Globus pallidus (tissue), 1 donor: ENCODE results near the gene IL17RE.
"Not testable (repeated sequence)": the region's sequence is repeated elsewhere in the genome, so short reads cannot be mapped to it uniquely, and the experiment has no call there.

Source experiments
- DNase-seq: peaks from one replicate; pipeline ENCODE4 v3.0.0-alpha.2; 2015; ENCODE audit warnings: low spot score

The IL17RE gene

GRCh38 chr3:9881441-9881840, 21.2 kb upstream of the IL17RE start:
- DNase-seq: no peak

DNA sequence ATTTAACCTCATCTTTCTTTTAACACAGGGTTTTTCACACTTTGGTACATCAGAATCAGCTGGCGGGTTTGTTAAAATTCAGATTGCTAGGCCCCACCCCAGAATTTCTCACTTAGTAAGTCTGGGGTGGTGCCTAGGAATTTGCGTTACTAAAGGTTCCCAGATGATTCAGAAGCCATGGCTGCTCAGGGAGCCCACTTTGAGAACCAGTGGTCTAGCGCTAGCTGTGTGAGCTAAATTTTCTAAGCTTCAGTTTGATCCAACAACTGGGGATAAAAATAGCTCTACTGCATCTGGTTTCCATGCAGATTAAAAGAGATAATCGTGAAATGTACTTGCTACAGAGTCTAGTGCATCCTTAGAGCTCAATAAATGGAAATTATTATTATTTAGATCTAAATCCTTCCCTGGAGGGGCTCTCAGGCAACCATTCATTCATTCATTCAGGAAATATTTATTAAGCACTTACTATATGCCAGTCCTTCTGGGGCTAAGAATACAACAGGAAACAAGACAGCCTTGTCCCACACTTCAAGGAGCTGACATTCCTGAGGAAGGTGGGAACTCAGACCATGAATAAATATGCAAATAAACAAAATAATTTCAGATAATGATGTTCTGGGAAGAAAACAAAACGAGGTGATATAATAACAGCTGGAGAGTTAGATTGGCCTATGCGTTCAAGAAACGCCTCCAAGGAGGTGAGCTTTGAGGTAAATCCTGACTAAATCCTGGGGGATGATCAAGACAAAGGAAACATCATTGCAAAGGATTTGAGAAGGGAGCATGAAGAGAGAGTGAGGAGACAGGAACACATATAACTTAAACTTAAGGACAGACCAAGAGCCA, 18.7 kb upstream of the IL17RE start:
- DNase-seq: no peak

- no peak for DNase-seq
Observed at GRCh38 chr3:9884555-9885165, 18.0 kb upstream of the IL17RE start.

GRCh38 chr3:9886328-9886727, 16.3 kb upstream of the IL17RE start:
- no peak for DNase-seq

GRCh38 chr3:9887480-9887879, 15.2 kb upstream of the IL17RE start:
- no peak for DNase-seq

DNA sequence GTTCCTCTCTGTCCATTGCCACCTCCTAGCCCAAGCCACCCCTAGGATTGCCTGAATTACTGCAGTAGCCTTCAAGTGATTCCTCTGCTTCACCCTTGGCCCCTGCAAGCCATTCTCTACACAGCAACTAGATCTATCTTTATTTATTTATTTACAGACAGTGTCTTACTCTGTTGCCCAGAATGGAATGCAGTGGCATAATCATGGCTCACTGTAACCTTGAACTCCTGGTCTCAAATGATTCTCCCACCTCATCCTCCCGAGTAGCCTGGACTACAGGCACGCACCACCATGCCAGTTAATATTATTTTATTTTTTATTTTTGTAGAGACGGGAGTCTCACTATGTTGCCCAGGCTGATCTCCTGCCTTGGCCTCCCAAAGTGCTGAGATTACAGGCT, 14.1 kb upstream of the IL17RE start:
- DNase-seq: no peak

GRCh38 chr3:9889405-9889804, 13.2 kb upstream of the IL17RE start:
- no peak for DNase-seq

- DNase-seq: peak; percentile 87
Observed at GRCh38 chr3:9890249-9891071, 12.2 kb upstream of the IL17RE start, which contains the start of gene JAGN1. Gene JAGN1 (plus strand): TSS chr3:9890610. CDS start chr3:9890723, 113 bp downstream.

GRCh38 chr3:9891072-9891622, 11.5 kb upstream of the IL17RE start:
- DNase-seq: no peak

DNA sequence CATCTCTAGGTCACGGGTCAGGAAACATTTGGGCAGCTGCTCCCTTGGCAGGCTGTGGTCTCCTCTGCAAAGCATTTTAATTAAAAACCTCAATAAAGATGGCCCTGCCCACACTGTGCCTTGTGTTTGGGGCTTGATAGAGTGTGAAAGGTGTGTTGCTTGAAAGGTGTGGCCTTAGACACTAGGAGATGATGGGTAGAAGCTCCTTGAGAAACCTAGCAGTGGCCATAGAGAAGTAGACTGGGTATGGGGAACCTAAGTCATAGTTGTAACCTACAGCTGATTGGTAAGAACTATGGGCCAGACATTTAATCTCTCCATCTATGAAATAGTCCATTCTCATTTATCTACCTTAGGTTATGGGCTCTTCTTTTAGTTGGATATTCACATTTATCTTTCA, 8.9 kb upstream of the IL17RE start:
- no peak for DNase-seq

GRCh38 chr3:9895715-9896114, 6.9 kb upstream of the IL17RE start:
- DNase-seq: not testable (repeated sequence)

DNA sequence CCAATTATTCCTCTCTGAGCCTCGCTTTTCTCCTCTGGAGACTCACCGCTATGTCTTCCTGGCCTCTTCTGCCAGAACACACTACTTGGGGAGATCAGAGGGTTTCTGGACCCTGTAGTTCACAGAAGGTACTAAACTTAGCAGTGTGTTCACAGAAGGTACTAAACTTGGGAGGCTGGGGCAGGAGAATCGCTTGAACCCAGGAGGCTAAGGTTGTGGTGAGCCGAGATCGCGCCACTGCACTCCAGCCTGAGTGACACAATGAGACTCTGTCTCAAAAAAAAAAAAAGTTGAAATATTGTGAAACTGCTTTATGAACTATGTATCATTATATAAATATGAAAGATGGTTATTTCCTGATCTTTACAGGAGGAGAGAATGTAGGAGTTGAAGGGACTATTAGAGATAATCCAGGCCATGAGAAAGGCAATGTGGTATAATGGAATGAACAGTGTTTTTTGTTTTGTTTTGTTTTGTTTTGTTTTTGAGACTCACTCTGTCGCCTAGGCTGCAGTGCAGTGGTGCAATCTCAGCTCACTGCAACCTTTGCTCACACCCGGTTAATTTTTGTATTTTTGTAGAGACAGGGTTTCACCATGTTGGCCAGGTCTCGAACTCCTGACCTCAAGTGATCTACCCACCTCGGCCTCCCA, 5.8 kb upstream of the IL17RE start:
- DNase-seq: not testable (repeated sequence)

DNA sequence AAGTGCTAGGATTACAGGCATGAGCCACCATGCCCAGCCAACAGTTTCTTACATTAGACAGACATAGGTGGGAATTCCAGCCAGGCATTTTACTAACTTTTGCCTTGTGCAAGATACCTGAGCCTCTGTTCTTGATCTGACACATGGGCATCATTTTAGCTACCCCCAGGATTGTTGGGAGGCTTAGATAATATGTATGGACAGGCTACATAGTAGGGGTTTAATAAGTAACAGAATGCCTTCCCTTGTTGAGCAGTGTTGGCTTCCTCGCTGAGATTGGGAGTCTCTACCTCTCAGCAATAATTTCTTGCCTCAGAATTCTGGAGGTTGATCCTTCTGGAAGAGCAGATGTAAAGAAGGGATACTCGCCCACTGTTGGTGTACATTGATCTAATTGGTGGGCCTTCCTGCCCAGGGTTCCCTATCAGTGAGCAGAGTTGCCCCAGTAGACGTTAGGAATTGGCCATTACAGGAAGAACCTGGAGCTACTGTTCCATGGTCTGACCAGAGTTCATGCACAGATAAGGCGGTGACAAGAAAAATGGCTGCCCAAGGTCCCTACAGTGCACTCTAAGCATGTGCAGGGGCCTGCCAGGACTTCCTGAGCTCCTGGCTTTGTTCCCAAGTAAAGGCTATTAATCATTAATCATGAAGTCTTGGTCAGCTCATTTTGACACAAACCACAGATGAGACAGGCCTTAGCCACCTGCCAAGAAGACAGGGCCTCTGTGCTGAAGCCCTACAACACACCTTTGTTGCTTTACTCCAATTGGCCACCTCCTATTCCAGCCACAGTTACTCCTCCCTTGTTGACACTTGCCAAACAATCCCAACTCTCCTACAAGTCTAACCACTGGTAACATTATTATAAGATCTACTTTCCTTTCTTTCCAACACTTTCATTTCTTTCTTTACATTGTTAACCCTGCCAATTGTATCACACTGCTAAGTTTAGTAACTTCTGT, 5.0 kb upstream of the IL17RE start:
- no peak for DNase-seq

DNA sequence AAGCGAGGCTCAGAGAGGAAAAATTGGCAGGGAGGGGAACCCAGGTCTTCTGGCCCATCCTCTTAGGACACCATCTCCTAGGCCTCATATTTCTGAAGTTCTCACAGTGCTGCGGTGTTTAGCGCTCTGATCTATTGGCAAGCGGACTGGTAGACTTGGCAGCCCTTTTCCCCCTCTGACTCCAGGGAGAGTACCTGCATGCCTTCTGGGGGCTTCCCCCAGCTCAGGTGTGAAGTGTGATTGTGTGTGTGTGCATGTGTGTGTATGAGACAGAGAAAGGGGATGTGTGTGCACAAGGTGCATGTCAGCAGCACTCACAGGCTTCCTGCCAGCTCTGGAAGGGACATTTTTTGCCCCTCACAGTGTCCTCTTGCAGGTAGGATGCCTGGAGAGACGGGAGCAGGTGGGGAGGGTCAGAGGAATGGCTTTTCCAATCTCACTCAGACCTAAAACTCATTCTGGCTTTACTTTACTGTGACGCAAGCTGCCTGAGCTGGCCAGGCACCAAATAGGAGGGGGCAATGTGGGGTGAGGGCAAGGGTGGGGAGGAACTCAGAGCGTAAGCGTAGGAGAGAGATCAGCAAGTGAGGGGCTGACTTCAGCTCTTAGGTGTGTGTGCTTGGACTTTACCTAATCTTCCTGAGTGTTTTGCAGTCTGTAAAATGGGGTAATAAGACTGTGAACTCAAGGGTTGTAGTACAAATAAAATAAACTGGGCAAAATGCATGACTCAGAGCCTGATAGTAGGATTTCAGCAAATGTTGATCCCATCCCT, 4.0 kb upstream of the IL17RE start:
- DNase-seq: no peak

DNA sequence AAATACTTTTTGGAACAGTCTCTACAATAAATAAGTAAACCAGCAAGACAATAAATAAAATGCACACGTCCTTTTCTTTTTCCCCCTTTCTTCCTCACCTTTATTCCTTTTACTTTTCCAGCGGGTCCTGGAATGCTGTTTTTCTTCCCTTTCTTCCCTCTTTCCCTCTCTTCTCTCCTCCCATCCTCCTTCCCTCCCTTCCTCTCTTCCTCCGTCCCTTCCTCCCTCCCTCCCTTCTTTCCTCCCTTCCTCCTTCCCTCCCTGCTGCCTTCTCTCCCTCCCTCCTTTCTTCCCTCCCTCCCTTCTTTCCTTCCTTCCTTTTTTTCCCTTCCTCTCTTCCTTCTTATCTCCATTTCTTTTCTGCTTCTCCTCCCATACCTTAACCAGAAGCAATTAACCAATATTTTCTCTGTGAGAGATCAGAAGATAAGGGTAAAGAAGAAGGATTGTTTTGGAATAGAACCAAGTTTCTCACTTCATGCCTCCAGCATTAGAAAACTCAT, 3.3 kb upstream of the IL17RE start:
- DNase-seq: no peak

- DNase-seq: not testable (repeated sequence)
Observed at GRCh38 chr3:9900965-9901415, 1.7 kb upstream of the IL17RE start.

DNA sequence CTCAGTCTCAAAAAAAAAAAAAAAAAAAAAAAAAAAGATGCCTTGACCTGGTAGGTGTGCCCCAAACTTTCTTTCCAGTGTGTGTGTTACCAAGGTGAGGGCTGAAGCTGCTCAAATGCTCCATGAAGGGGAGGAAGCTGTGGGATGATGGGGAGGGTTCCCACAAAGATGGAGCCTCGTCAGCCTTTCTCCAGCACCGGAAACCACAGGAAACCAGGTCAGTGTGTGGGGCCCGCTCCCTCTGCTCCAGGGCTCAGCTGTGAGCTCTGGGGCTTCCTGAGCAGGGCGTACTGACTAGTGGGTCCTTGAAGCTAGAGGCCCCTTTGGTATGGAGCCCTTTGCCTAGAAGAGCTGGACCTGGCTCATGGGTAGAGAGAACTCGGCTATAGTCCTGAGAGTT, 681 bp upstream of the IL17RE start:
- no peak for DNase-seq

DNA sequence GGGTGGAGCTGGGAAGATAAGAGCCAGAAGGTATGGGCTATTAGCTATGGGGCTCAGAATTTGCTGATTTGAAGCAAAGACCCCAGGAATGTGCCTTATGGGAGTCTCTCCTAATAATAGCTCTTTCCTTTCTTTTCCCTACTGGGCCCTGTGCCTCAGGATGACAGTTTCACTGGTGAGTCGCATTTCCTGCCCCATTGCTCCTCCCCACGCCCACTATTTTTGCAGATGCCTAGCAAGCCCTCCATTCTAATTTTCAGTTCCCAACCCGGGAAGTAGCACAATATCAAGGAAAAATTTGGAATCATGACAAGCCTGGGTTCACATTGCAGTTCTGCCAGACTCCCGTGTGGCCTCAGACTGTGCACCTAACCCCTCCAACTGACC, 583 bp downstream of the IL17RE start:
- no peak for DNase-seq

DNA sequence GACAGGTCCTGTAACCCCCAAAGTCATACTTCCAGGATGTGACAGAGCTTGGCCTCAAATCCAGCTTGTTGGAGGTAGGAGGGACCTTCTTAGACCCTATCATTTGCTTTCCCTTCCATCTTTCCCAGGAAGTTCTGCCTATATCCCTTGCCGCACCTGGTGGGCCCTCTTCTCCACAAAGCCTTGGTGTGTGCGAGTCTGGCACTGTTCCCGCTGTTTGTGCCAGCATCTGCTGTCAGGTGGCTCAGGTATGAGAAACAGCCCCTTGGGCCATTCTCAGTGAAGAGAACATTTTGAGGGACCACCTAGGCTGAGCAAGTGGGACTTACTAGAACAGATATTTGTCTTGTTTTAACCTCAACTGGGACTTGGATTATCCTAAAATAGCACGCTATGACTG, 1.3 kb downstream of the IL17RE start:
- no peak for DNase-seq

- no peak for DNase-seq
Observed at GRCh38 chr3:9906480-9906879, 3.8 kb downstream of the IL17RE start.
